GM23338 (cell line): ENCODE results near the gene IL1RL1.

Experiments used
- EZH2 ChIP-seq: fragments of 200-600 bp; sonication (generic); IDR thresholded peaks from one replicate; pipeline ENCODE4 v1.8.0; 2017; ENCODE audit warnings: antibody characterized with exemption, mild to moderate bottlenecking, low read depth; ENCODE audit not compliant: unreplicated experiment
- EZH2phosphoT487 ChIP-seq: fragments of 200-600 bp; sonication (generic); IDR thresholded peaks from one replicate; pipeline ENCODE4 v1.8.1; 2018; ENCODE audit warnings: antibody characterized with exemption; ENCODE audit not compliant: unreplicated experiment
- TF ChIP-seq, protein P1 (sequence below), 2 experiments: fragments of 200-600 bp in 1 of 2; sonication (generic) in 1 of 2; conservative IDR thresholded peaks; 2 replicates each; pipeline versions ENCODE4 v1.5.1 to v1.6.1; 2016 to 2017; ENCODE audit warnings: antibody characterized with exemption in 2 of 2, low read depth in 2 of 2, mild to moderate bottlenecking in 2 of 2, moderate library complexity in 1 of 2

GRCh38 chr2:102291319-102292075 lies 19.9 kb upstream of the IL1RL1 start:
- TF ChIP-seq, protein P1, sequence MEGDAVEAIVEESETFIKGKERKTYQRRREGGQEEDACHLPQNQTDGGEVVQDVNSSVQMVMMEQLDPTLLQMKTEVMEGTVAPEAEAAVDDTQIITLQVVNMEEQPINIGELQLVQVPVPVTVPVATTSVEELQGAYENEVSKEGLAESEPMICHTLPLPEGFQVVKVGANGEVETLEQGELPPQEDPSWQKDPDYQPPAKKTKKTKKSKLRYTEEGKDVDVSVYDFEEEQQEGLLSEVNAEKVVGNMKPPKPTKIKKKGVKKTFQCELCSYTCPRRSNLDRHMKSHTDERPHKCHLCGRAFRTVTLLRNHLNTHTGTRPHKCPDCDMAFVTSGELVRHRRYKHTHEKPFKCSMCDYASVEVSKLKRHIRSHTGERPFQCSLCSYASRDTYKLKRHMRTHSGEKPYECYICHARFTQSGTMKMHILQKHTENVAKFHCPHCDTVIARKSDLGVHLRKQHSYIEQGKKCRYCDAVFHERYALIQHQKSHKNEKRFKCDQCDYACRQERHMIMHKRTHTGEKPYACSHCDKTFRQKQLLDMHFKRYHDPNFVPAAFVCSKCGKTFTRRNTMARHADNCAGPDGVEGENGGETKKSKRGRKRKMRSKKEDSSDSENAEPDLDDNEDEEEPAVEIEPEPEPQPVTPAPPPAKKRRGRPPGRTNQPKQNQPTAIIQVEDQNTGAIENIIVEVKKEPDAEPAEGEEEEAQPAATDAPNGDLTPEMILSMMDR (conservative IDR thresholded peaks at IDR 0.05; ENCODE audit: low read depth in 2 of 2): no peak
- TF ChIP-seq EZH2 (no peak), EZH2phosphoT487 (no peak)
